ENCODE data around the gene SGPP2.

Gene SGPP2

DNA sequence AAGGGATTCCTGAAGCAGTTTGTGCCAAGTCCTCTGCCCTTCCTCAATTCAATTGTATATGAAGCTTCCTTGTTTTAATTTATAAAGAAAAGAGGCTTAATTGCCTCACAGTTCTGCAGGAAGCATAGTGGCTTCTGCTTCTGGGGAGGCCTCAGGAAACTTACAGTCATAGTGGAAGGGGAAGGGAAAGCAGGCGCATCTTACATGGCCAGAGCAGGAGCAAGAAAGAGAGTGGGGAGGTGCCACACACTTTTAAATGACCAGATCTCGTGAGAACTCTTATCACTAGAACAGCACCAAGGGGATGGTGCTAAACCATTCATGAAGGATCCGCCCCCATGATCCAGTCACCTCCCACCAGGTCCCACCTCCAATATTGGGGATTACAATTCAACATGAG, 114.2 kb downstream of the SGPP2 start:
- no peak overlapping the region for H3K4me3 ChIP-seq (ENCODE audit: low read depth, low read length)
- DNase-seq (ENCODE audit: low read depth), result no peak
- TF ChIP-seq, protein P1, sequence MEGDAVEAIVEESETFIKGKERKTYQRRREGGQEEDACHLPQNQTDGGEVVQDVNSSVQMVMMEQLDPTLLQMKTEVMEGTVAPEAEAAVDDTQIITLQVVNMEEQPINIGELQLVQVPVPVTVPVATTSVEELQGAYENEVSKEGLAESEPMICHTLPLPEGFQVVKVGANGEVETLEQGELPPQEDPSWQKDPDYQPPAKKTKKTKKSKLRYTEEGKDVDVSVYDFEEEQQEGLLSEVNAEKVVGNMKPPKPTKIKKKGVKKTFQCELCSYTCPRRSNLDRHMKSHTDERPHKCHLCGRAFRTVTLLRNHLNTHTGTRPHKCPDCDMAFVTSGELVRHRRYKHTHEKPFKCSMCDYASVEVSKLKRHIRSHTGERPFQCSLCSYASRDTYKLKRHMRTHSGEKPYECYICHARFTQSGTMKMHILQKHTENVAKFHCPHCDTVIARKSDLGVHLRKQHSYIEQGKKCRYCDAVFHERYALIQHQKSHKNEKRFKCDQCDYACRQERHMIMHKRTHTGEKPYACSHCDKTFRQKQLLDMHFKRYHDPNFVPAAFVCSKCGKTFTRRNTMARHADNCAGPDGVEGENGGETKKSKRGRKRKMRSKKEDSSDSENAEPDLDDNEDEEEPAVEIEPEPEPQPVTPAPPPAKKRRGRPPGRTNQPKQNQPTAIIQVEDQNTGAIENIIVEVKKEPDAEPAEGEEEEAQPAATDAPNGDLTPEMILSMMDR (IDR thresholded peaks at IDR 0.05; ENCODE audit: control insufficient read depth, extremely low read depth, insufficient read depth), result no peak

DNA sequence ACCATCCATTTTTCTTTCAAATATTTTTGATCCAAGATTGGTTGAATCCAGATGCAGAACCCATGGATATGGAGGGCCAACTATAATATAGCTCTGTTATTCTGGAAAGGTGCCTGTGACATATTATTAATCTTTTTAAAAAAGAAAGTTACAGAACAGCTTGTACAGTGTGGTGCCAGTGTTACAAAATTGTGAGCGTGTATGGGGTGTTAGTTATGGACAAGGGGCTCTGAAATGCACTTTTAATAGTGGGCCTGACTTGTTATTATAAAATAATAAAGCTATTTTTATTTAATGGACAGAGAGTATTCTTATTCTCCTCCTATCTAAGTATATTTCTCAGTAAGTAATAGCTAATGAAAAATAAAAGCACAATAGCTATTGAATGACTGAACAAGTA, 120.3 kb downstream of the SGPP2 start:
- H3K4me3 ChIP-seq (ENCODE audit: low read depth, low read length), result no peak overlapping the region
- DNase-seq (ENCODE audit: low read depth), result no peak
- TF ChIP-seq, protein P1 (IDR thresholded peaks at IDR 0.05; ENCODE audit: control insufficient read depth, extremely low read depth, insufficient read depth), result no peak

DNA sequence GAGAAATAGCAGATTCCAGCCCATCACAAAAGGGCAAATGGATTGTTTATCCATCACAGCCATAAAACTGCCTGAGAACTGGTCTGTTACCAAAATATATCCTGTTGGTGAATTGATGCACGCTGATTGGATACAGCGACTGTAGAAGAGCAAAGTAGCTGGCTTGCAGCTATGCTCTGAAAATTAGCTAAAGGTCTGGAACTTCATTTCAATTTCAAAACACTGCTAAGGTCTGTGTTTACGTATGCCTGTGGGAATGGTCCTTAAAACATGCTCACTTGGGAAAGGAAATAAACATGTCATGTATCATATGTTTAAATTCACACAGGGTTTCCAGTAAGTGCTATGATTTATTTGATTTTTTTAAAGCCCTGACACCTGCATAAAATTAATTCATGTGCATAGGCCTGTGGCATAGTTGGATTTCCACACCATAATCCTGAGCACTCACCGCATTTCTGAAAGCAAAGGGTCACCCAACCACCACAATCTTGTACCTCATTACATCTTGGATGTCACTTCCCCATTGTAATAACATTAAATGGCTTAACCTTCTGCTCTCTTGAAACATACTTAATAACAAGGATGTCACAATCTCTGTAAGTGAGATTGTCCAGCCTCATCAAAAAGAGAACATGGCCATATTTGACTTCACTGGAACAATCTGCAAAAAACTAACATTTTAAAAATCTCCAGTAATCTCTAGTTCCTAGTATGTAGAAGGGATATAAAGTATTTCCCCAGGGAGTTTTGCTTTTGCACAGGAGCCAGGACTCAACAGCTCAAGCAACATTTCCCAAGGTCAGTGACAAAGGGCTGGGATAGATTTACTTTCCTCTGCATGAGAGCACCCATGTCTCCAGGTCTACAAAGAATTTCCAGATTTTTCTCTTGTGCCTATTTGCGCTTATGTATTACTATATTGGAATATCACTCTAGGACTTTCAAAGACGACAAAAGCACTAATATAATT, 121.8 kb downstream of the SGPP2 start:
- no peak overlapping the region for H3K4me3 ChIP-seq (ENCODE audit: low read depth, low read length)
- no peak for DNase-seq (ENCODE audit: low read depth)
- TF ChIP-seq, protein P1 (IDR thresholded peaks at IDR 0.05; ENCODE audit: control insufficient read depth, extremely low read depth, insufficient read depth), result no peak

DNA sequence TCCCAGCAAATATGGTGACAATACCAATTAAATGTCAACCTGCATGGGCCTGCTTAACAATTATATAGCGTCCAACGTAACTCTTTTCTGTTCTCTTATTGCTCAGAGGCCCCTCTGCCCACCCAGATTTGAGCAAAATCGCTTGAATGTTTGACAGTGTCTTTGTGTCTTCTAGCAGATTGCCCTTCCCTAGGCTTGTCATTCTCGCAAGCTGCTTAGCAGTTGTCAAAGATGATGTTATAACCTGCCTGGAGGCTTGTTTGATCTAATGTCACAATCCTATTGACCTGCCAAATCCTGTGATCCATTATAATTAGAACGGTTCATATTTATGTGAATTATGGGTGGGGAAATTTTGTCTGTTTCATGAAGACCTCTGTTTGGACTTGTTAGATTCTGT, 122.7 kb downstream of the SGPP2 start:
- no peak overlapping the region for H3K4me3 ChIP-seq (ENCODE audit: low read depth, low read length)
- TF ChIP-seq, protein P1 (IDR thresholded peaks at IDR 0.05; ENCODE audit: control insufficient read depth, extremely low read depth, insufficient read depth), result no peak
- DNase-seq (ENCODE audit: low read depth), result no peak

DNA sequence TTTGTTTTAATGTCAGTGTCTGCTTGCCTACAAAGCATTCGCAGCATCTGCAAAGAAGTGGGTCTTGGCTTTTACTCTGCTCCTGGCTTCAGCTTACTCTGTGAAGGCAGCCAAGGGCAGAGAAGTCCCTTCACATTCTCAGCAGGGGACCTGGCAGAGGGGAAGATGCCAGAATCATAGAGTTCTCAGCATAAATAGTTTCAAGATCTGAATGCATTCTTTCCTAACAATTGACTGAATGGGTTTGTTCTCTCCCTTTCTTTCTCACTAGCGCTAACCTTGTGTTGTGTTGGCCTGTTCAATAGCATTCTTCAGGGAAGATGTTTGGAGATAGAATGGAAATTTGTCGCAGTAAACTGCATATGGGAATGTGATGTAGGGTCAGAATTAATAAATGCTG, 124.6 kb downstream of the SGPP2 start:
- H3K4me3 ChIP-seq (ENCODE audit: low read depth, low read length), result no peak overlapping the region
- TF ChIP-seq, protein P1 (IDR thresholded peaks at IDR 0.05; ENCODE audit: control insufficient read depth, extremely low read depth, insufficient read depth), result no peak
- no peak for DNase-seq (ENCODE audit: low read depth)

DNA sequence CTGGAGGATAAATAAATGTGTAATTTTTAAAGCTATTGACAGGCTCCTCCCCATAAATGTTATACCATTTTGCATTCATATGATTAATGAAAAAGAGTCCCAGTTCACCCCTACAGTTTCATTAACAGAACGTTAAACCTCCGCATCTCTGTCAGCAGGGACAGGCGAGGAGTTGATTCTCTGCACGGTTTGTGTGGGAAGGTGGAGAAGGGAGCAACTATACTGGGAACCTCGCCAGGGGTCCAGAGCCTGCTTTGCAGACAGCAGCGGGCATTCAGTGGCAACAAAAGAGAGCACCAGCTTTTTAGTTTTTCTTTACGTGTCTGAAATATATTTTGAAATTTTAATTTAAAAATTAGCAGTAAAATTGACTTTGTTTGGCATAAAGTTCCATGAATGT, 130.2 kb downstream of the SGPP2 start:
- H3K4me3 ChIP-seq (ENCODE audit: low read depth, low read length), result no peak overlapping the region
- DNase-seq (ENCODE audit: low read depth), result no peak
- TF ChIP-seq, protein P1 (IDR thresholded peaks at IDR 0.05; ENCODE audit: control insufficient read depth, extremely low read depth, insufficient read depth), result no peak
